Fibroblast of lung (primary cell): Measurements from ENCODE around the gene APC2. TPM values are rescaled to one million over a fixed set of nuclear protein-coding genes. Genes with fewer than 3 reads are reported as not detected.

Experiments used
- DNase-seq, 2 donors: peaks; one replicate each; pipeline versions ENCODE4 v3.0.0 to v3.0.0-alpha.2; 2010; ENCODE audit warnings: low read depth in 2 of 2
- H2AFZ ChIP-seq: 2 replicates; pipeline ENCODE4 v1.5.1; 2012; ENCODE audit warnings: low read length, control low read depth, inconsistent platforms
- H3K27ac ChIP-seq: 2 replicates; pipeline ENCODE4 v1.5.1; 2011; ENCODE audit warnings: low read length, control low read depth; ENCODE audit not compliant: insufficient read depth
- H3K27me3 ChIP-seq: 2 replicates; pipeline ENCODE4 v1.5.1; 2011; ENCODE audit warnings: mild to moderate bottlenecking, low read length; ENCODE audit not compliant: control insufficient read depth, insufficient read depth
- H3K36me3 ChIP-seq: 2 replicates; pipeline ENCODE4 v1.5.1; 2011; ENCODE audit warnings: low read length; ENCODE audit not compliant: control insufficient read depth, insufficient read depth
- H3K4me1 ChIP-seq: 2 replicates; pipeline ENCODE4 v1.5.1; 2011; ENCODE audit warnings: low read length; ENCODE audit not compliant: control insufficient read depth, insufficient read depth; ENCODE audit errors: extremely low read depth
- H3K4me2 ChIP-seq: 2 replicates; pipeline ENCODE4 v1.5.1; 2011; ENCODE audit warnings: low read length, control low read depth; ENCODE audit not compliant: insufficient read depth; ENCODE audit errors: extremely low read depth
- H3K4me3 ChIP-seq, 4 experiments: fragments of 200-600 bp in 1 of 4; sonication (generic) in 1 of 4; replicated peaks in 1 of 4; 2 replicates each; pipeline ENCODE4 v1.5.1; 2011 to 2016; ENCODE audit warnings: low read length in 4 of 4, low read depth in 3 of 4, mild to moderate bottlenecking in 3 of 4, control low read depth in 2 of 4, inconsistent platforms in 1 of 4, mixed read lengths in 1 of 4; ENCODE audit not compliant: insufficient read depth in 1 of 4; ENCODE audit errors: control extremely low read depth in 1 of 4
- H3K79me2 ChIP-seq: 2 replicates; pipeline ENCODE4 v1.5.1; 2012; ENCODE audit warnings: mild to moderate bottlenecking, low read length, inconsistent platforms; ENCODE audit not compliant: control insufficient read depth, insufficient read depth
- H3K9ac ChIP-seq: 2 replicates; pipeline ENCODE4 v1.5.1; 2011; ENCODE audit warnings: mild to moderate bottlenecking, low read length, control low read depth; ENCODE audit not compliant: insufficient read depth
- H3K9me3 ChIP-seq: 2 replicates; pipeline ENCODE4 v1.5.1; 2012; ENCODE audit warnings: low read depth, low read length; ENCODE audit not compliant: control insufficient read depth, insufficient read depth
- H4K20me1 ChIP-seq: 2 replicates; pipeline ENCODE4 v1.5.1; 2011; ENCODE audit warnings: low read length; ENCODE audit not compliant: control insufficient read depth, insufficient read depth; ENCODE audit errors: extremely low read depth
- EZH2 ChIP-seq: IDR thresholded peaks from 2 replicates; pipeline ENCODE4 v1.5.1; 2012; ENCODE audit warnings: low read length, control low read depth, mild to moderate bottlenecking; ENCODE audit errors: missing control alignments
- polyA plus RNA-seq, 2 donors: library from polyadenylated mRNA; depleted of rRNA in 1 of 2; stranded (reverse) in 1 of 2; unstranded in 1 of 2; fragments of >200 nt; gene quantifications; 2 replicates each; pipeline ENCODE4 v1.2.1, GENCODE V29; 2011 to 2012; ENCODE audit warnings: missing spikeins in 1 of 2
- total RNA-seq: library from RNA; depleted of rRNA; stranded (reverse); fragments of >200 nt; gene quantifications from 2 replicates; pipeline ENCODE4 v1.2.1, GENCODE V29; 2014
- TF ChIP-seq, protein P1 (sequence below), 2 donors: IDR thresholded peaks in 1 of 2; conservative IDR thresholded peaks in 1 of 2; 1 replicate in 1 of 2; 2 replicates in 1 of 2; pipeline ENCODE4 v1.5.1; 2011 to 2012; ENCODE audit warnings: low read length in 2 of 2, control low read depth in 1 of 2, inconsistent platforms in 1 of 2, low read depth in 1 of 2, mild to moderate bottlenecking in 1 of 2

The APC2 gene
- total and polyA plus RNA-seq, 2 donors (not counting 1 experiment from before 2014, with no cell fraction given) = 0.01 to 0.50 TPM

DNA sequence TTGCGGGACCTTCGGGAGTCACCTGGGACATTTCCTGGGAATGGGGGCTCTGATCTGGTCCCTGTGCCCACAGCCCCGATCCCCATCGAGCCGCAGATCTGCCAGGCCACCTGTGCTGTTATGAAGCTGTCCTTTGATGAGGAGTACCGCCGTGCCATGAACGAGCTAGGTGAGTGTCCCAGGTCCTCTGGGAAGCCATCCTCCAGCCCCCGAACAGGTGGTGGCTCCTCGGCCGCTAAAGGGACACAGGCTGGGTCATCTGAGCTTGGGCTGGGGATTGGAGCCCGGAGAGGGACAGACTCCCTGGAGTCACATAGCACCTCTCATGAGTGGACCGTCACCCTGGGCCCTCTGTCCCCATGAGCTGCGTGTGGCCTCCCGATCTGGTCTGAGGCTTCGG is 8.0 kb downstream of the APC2 start:
- Histone ChIP-seq H3K4me2 (no peak overlapping the region), H2AFZ (no peak overlapping the region), H3K4me3 (no peak overlapping the region), H3K27me3 (peaks cover 24% of the 10 kb centered on the region), H3K9ac (no peak overlapping the region), H3K27ac (no peak overlapping the region), H3K4me1 (peaks cover 3% of the 10 kb centered on the region), H3K36me3 (no peaks in the 10 kb centered on the region), H4K20me1 (no peaks in the 10 kb centered on the region), H3K9me3 (no peaks in the 10 kb centered on the region), H3K79me2 (no peaks in the 10 kb centered on the region)
- no peak for DNase-seq
- no peak for TF ChIP-seq EZH2
- TF ChIP-seq, protein P1, sequence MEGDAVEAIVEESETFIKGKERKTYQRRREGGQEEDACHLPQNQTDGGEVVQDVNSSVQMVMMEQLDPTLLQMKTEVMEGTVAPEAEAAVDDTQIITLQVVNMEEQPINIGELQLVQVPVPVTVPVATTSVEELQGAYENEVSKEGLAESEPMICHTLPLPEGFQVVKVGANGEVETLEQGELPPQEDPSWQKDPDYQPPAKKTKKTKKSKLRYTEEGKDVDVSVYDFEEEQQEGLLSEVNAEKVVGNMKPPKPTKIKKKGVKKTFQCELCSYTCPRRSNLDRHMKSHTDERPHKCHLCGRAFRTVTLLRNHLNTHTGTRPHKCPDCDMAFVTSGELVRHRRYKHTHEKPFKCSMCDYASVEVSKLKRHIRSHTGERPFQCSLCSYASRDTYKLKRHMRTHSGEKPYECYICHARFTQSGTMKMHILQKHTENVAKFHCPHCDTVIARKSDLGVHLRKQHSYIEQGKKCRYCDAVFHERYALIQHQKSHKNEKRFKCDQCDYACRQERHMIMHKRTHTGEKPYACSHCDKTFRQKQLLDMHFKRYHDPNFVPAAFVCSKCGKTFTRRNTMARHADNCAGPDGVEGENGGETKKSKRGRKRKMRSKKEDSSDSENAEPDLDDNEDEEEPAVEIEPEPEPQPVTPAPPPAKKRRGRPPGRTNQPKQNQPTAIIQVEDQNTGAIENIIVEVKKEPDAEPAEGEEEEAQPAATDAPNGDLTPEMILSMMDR (conservative IDR thresholded peaks at IDR 0.05 in 1 of 2, IDR thresholded peaks at IDR 0.05 in 1 of 2; ENCODE audit: low read depth in 1 of 2, low read length in 2 of 2) = no peak

DNA sequence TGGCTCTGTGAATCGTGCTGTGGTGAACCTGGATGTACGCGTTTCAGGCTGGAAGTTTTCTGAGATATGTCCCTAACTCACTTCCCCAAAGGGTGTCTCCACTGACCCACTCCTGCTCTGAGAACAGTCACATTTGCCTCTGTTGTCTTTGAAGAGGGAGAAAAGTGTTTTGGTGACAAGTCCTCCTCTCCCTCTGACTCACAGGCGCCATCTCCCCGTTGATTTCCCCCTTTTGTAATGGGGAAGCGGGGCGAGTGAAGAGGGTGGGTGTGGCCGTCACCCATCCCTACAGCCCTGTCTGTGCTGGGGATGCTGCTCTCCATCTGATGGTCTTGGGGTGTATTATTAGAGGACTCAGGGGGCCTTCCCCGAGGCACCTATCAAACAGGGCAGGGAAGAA is 9.6 kb downstream of the APC2 start:
- TF ChIP-seq EZH2 = no peak
- TF ChIP-seq, protein P1 (conservative IDR thresholded peaks at IDR 0.05 in 1 of 2, IDR thresholded peaks at IDR 0.05 in 1 of 2; ENCODE audit: low read depth in 1 of 2, low read length in 2 of 2) = no peak
- Histone ChIP-seq H3K4me1 (no peaks in the 10 kb centered on the region), H3K79me2 (no peaks in the 10 kb centered on the region), H3K36me3 (no peaks in the 10 kb centered on the region), H3K9me3 (no peaks in the 10 kb centered on the region), H3K9ac (no peak overlapping the region), H3K27me3 (peaks cover 11% of the 10 kb centered on the region), H4K20me1 (no peaks in the 10 kb centered on the region), H3K4me3 (no peak overlapping the region), H3K27ac (no peak overlapping the region), H2AFZ (no peak overlapping the region), H3K4me2 (no peak overlapping the region)
- no peak for DNase-seq

DNA sequence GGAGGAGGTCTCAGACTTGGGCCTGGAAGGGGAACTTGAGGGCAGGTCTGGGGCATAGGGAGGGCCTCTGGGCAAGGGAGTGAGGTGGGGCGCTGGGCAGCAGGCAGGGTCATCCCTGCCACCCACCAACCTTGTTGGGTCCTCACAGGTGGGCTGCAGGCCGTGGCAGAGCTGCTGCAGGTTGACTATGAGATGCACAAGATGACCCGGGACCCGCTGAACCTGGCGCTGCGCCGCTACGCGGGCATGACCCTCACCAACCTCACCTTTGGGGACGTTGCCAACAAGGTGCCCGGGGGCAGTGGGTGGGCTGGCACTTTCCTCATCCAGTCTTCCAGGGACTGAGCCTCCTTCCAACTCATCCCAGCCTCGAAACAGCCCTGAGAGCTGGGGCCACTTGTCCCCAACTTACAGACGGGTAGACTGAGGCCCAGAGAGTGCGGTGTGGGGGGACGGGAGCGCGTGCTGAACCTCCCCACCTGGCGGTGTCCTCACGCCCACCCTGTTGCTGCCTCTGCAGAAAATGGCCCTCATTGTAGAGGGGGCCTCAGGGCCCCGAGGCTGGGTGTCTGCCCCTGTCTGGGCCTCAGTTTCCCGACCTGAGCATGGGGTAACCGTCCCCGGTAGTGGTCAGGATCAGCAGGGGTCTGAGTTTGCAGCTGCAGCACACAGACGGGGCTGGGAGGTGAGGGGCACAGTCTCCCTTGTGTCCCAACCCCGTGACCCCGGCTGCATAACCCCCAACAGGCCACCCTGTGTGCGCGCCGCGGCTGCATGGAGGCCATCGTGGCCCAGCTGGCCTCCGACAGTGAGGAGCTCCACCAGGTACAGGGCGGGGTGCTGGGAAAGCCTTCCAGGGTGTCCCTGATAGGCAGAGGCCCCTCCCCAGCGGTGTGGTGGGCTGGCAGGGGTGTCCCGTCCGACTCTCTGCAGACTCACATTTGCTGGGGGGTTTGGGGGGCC is 10.4 kb downstream of the APC2 start:
- Histone ChIP-seq H3K27ac (no peak overlapping the region), H2AFZ (no peak overlapping the region), H3K9ac (no peak overlapping the region), H3K4me2 (no peak overlapping the region), H3K79me2 (no peaks in the 10 kb centered on the region), H3K4me3 (no peak overlapping the region), H3K9me3 (no peaks in the 10 kb centered on the region), H3K4me1 (no peaks in the 10 kb centered on the region), H3K27me3 (peaks cover 7% of the 10 kb centered on the region), H3K36me3 (no peaks in the 10 kb centered on the region), H4K20me1 (no peaks in the 10 kb centered on the region)
- no peak for TF ChIP-seq EZH2
- TF ChIP-seq, protein P1 (conservative IDR thresholded peaks at IDR 0.05 in 1 of 2, IDR thresholded peaks at IDR 0.05 in 1 of 2; ENCODE audit: low read depth in 1 of 2, low read length in 2 of 2) = no peak
- no peak for DNase-seq
